GM21423 (cell line): Measurements from ENCODE around the gene TTC27.
"Not testable (repeated sequence)": the region's sequence is repeated elsewhere in the genome, so short reads cannot be mapped to it uniquely, and the experiment has no call there.

Experiments
- ATAC-seq: cut with Tn5 transposase; IDR thresholded peaks from one replicate; pipeline ENCODE4 v1.9.1; 2021; ENCODE audit warnings: mild to moderate bottlenecking, moderate library complexity; ENCODE audit not compliant: unreplicated experiment

Gene TTC27

DNA sequence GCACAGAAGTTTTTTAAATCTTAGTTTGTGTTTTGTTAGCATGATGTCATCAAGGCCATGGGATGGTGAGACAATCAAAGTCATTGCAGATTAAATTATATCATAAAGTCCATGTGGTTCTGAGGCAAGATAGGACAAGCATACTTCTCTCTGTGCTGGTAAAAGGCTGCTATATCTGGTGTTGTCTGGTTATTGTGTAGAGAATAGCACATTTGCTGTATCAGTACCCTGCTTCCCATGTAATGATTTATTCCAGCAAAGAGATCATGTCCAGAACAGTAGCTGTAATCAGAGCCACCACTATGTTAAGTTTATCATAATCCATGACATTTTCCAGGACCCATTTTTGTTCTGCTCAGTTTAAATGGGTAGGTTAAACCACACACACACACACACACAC, 123.0 kb downstream of the TTC27 start:
- no peak for ATAC-seq

DNA sequence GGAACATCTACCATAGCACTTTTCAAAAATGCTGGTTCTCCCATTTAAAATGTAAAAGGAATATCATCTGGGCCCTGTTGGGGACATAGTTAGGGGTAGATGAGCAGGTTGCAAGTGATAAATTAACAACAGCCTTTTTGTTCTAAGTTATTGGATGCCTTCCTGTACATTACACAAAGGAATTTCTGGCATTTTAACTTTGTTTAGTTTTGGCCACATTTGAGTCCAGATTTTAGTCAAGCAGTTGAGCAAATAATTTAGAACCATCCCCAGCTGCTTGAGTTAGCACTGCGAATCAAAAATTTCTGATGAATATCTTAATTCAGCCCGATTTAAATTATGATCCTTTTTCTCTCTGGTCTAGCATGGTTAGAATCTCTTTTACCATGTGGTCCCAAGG, 124.4 kb downstream of the TTC27 start:
- ATAC-seq: no peak

DNA sequence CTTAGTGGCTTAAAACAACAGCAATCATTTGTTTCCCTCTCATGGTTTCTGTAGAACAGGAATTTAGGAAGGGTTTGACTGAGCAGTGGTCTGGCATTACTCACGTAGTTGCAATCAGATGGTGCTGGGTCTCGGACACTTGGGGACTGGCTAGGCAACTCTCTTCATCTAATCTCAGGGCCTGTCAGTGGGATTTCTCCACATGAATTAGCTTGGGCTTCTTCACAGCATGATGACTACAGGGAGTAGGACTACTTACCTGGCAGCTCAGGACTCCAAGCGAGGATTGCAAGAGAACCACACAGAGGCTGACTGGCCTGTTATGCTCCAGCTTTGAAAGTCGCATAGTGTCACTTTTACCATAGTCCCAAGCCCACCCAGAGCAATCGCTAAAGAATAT, 125.1 kb downstream of the TTC27 start:
- no peak for ATAC-seq

DNA sequence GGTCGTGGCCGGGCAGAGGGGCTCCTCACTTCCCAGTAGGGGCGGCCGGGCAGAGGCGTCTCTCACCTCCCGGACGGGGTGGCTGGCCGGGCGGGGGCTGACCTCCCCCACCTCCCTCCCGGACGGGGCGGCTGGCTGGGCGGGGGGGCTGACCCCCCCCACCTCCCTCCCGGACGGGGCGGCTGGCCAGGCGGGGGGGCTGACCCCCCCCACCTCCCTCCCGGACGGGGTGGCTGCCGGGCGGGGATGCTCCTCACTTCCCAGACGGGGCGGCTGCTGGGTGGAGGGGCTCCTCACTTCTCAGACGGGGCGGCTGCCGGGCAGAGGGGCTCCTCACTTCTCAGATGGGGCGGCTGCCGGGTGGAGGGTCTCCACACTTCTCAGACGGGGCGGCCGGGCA, 126.8 kb downstream of the TTC27 start:
- not testable (repeated sequence) for ATAC-seq

DNA sequence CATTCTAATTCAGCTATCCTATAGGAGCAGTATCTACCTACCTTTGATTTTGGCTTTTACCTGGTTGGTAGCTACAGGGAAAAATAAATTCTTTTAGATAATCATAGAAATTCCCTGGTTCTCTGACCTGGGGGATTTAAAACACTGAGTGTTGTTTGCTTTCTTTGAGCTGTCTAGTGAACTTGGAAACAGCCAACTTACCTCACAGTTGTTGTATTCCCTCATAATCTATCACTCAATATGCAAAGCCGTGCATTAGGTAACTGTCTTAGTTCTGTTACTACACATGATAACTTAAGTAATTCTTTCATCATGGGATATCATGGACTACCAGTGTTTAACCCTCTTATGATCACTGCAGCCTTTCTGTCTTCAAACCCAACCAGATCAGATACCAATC, 127.8 kb downstream of the TTC27 start:
- no peak for ATAC-seq

DNA sequence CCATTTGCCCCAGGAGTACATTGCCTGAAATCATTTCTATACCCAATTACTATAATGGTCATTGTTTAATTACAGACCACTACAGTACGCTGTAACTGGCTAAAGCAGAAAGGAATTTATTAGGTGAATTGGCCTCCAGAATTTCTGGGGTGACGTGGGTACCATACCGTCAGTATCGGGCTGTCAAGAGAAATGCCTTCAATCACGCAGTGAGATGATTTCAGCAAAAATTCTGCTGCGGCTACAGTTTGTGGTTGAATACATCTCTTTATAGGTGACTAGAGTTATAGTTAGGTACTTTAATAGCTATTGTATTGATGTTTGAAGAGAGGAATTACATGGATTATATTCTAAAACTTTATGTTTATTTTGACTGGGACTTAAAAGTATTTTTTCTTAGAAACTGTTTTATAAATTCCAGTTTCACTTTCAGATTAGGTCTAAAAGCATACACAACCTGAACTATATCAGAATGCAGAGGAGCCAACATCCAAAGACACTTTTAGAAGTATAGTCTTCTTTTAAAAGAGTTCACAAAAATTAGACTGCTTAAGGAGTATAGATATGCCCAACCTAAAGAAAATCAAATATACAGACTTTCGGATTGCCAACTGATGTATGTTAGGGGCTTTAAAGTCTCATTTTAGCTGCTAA, 128.4 kb downstream of the TTC27 start:
- no peak for ATAC-seq

DNA sequence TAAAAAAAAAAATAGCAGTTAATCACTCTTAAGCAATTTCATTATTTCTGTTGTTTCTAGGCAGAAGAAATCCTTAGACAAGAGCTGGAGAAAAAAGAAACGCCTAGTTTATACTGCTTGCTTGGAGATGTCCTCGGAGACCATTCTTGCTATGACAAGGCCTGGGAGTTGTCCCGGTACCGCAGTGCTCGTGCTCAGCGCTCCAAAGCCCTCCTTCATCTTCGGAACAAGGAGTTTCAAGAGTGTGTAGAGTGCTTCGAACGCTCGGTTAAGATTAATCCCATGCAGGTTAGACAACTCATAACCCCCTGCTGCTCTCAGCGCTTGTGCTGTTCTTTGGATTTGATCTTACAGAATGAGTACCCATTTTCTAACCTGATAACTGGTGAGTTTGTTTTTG, 130.4 kb downstream of the TTC27 start:
- no peak for ATAC-seq

DNA sequence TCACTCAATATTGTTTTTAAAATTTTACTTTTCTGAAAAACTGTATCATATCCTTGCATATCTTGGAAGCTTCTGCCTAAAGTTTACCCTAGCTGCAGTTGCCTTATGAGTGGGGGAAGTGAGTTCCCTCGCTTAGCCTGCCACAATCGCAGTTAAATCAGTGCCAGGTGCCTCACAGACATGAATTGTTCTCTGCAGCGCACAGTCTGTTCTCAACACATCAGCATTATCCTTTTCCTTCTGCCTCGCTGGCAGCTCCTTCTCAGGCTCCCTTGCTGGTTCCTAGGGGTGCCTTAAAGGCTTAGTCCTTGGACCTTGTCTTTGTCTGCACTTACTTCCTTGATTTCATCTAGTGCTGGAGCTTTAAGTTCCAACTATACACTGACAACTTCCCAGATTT, 132.8 kb downstream of the TTC27 start:
- no peak for ATAC-seq

DNA sequence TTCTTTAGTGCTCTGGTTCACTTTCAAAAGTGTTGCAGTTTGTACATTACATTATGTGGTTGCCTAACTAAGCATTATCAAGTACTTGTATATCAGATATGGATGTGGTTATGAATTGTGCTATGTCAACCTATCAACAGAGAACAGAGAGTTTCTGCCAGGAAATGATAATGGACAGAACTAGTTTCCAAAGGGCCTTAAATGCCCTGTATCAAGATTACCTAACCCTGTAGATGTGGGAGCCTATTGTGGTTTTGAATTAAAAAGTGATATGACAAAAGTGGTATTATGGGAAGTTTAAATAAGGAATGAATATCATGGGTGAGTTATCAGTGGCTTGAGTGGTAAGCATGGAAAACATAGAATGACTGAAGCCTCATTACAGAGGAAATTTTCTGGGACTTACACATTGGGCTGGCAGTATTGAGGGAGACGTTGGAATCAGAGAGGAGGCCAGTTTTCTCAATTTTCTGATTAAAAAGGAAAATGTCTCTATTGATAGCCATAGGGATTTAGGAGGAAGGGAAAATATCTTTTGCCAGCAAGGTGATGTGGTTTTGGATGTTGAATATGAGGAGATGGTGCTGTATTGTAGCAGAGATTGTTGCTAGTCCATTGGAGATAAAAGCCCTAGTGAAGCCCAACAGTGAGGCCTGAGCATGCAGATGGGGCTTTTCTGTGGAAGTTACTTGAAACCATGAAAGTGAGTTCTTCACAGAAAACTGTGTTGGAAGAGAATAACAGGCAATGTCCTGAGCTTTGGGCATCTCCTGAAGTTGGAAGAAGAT, 140.7 kb downstream of the TTC27 start:
- ATAC-seq: no peak

DNA sequence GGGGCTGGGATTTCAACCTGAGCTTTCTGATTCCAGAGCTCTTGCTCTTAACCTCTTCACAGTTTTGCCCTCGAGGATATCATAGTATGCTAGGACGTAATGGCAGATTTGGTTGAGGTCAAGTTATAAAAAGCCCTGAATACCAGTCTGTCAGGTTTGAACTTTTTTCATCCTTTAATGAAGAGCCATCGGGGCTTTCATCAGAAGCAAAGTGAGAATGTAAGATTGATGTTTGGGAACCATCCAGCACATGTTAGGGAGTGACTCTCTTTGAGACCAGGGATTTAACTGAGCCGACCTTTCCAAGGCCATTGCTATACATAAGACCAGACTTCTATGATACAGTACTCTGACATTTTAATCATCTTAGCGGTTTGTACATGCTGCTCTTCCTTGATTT, 142.5 kb downstream of the TTC27 start:
- no peak for ATAC-seq

DNA sequence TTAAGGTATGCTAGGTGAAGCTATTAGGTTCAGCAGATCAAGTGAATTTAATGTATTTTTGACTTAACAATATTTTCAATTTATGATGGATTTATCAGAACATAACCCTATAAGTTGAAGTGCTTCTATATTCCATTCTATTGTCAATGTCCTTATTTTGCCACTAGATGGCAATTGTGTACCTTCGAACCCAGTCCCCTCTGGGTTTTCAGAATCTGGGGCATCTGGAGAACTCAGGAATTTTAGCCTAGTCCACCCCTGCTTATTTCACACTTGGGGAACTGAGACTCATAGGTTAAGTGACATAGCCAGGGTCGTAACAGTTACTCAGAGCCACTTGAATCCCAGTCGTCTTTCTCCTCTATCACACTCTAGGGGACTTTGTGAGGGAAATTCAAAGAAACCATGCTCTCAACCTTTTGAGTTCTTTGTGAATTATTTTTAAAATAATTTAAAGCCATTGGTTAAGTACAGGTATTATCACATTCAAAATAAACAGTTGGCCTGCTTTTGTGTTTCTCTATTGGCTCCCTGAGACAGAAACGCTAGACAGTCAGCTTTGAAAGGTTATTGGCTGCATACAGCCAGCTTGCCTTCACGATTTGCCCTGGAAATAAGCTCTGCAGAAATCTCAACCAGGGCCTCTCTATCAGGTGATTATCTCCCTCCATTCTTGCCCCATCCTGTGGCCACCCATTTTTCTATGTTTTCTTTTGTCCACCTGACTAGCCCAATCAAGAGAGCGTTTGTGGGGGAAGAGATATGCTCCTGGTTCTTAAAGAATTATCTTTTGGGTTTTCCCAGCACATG, 145.0 kb downstream of the TTC27 start:
- ATAC-seq: no peak

DNA sequence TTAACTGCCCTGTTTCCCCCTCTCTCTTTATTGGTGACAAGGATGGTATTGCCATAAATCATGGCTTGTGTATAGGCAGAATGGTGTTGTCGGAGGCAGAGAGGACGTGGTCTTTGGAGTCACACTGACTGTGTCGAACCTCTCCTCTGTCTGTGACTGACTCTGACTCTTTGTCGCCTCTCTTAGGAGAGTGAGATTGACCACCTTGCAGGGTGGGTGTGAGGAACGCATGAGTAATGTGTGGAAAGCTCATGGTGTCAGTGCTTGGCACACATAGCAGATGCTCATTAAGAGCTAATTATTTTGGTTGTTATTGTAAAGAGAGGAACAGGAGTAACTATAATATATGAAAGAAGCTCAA, 145.6 kb downstream of the TTC27 start:
- no peak for ATAC-seq

DNA sequence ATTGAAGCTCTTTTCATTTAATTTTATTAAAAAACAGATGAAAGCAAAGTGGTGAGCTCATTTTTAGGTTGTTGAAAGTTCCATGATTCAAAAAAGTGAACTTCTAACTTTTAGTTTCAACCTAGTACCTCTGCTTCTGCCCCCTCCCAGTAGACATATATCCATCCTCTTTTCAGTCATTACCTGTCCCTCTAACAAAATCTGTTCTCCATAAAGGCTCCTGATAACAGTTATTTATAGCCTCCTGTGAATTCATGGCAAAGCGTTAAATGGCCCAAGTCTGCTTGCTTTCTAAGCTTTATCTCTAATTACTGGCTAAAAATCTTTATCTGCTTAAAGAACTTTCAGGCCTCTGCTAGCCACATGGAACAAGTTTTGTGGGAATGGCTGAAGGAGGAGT, 148.1 kb downstream of the TTC27 start:
- no peak for ATAC-seq

DNA sequence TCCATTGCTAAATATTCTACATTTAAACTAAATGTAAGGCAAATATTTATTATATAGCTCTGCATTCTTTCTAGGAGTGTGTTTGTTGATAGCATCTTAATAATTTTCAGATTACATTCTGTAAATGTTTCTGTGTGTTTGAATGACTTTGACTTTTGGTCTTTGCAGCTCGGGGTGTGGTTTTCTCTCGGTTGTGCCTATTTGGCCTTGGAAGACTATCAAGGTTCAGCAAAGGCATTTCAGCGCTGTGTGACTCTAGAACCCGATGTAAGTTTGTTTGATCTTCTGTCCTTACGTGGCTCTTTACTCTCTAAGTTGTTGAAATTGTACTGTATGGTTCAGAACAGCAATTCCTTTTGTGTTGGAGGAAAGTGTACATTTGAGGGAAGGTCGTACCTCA, 149.9 kb downstream of the TTC27 start:
- no peak for ATAC-seq

DNA sequence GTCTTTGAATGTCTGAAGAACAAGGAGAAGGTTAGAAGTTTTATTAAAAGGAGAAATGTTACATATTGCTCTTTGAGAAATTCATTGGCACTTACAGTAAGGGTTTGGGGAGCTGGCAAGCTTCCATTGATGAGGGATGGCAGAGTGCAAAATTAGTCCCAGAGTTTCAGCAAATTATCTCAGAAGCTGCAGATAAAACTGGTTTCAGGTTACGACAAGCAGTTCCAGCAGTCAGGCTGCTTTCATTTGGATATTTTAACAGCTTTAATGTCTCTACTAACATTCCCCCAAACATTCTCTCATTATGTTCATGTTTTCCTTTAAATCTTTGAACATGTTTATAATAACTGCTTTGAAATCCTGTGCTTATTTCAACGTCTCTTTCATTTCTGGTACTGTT, 153.1 kb downstream of the TTC27 start:
- ATAC-seq: no peak

DNA sequence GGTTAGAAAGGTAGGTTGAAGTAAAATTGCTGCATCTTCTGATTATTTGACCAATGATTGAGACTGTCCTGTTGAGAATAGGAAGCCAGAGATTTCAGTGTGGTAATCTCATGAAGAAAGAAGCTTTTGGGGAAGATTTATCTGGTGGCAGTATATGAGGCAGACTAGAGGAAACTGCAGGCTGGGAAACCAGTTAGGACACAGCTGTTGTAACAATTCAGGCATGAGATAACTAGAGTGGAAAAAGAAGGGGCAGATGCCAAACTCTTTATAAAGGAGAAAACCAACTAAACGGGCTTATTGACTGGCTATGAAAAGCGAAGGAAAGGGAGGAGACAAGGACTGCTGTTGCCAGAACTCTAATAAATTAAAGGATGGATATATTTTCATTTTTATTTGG, 155.6 kb downstream of the TTC27 start:
- no peak for ATAC-seq

DNA sequence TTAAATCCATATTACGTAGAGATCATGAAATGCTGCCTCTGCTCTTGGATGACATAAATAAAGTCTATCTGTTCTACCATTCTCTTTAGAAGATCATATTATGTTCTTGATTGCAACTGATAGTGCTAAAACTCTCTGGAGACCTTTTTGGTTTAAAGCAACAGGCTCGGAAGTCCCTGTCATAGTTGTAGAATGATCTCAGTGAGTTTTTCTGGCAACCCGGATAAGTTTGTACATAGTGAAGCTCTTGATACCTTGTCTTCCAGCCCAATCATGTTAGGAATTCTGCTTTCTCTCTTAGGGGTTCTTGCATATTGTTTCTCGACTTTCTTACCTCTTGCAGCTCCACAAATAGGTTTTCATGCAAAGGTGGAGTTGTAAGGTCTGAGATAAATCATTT, 156.1 kb downstream of the TTC27 start:
- no peak for ATAC-seq

DNA sequence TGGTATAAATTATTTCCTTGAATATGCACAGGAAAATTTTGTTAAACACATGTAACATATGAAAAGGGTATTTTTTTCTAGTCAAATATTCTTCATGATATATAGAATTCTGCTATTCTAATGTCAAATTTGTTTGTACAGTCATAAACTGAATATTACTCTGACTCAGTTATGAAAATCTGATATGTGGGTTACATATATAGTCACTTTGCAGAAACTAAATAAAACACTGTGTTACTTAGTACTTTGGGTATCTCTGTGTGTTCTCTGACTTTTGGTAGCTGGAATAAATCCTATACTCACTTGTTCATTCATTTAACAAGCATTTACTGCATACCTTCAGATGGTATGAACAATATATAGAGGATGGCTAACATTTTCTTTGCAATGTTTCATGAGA, 159.4 kb downstream of the TTC27 start:
- ATAC-seq: no peak

DNA sequence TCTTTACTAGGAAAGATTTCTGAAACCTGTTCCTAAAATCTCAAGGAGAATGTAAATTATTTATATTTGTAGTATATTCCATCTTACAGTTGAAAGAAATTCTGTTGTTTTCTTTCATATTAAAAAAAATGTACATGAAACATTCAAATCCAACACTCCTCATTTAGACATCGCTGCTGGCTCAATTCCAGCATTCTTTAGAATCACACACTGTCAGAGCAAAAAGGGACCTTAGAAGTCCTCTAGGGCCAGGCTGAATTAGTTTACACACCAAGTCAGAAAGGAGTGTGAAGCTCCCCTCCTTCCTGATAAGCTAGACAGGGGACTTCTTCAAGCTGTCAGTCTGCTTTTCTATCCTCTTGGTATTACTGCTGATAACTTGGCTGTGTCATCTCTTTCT, 160.3 kb downstream of the TTC27 start:
- ATAC-seq: no peak

DNA sequence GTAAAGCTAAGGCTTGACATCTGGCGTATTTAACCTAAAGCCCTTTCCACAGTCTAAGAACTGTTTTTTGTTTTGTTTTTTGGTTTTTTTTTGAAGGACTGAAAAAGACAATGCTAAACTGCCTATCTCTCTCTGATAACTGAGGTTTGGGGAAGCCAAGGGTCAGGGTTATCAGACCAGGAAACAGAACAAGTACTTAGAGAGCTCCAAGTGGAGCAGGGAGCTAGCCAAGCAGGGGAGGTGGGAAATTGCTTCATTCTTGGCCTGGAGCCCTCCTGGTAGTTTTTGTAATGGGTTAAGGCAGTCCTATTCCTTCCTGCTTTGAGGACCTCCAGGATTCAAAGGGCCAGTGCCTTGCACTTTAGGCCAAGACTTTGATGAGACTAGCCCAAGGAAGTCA, 164.6 kb downstream of the TTC27 start:
- no peak for ATAC-seq

DNA sequence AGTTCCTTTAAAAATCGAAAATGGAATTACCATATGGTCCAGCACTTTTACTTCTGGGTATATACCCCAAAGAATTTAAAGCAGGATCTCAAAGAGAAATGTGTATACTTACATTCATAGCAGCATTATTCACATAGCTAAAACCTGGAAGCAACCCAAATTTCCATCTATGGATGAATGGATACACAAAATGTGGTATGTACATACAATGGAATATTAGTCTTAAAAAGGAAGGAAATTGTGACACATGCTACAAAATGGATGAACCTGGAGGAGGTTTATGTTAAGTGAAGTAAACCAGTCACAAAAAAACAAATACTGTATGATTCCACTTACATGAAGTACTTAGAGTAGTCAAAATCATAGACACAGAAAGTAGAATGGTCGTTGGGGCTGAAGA, 171.0 kb downstream of the TTC27 start:
- no peak for ATAC-seq

DNA sequence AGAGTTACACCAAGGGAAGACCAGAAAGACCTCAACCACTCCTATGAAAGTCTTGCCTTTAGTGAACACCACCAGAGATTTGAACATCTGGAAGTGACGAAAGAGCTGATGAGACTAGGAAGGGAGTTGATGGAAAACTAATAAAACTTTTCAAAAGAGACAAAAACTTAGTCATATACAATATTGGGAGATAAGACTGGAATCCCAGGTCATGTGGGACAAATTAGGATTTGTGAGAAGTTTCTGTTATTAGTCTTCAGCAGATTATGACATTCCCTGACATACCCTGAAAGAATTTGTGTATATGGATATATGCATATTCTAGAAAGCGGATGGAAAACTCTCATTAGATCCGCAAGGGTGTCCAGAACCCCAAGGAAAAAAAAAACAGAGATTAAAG, 173.9 kb downstream of the TTC27 start:
- ATAC-seq: no peak
